Uterus (tissue), 4 donors: ENCODE measurements around the gene ACMSD. TPM values are rescaled to one million over a fixed set of nuclear protein-coding genes. Genes with fewer than 3 reads are reported as not detected.
"Not testable (repeated sequence)": the region's sequence is repeated elsewhere in the genome, so short reads cannot be mapped to it uniquely, and the experiment has no call there.

ENCODE experiments used
- DNase-seq, 2 donors: peaks; one replicate each; pipeline ENCODE4 v3.0.0-alpha.2; 2019 to 2020
- H3K27ac ChIP-seq, 2 donors: fragments of 200-600 bp; sonication (generic); 1 replicate in 1 of 2; 2 replicates in 1 of 2; pipeline ENCODE4 v1.5.1; 2016 to 2018
- H3K27me3 ChIP-seq, 2 donors: fragments of 200-600 bp; sonication (generic); one replicate each; pipeline ENCODE4 v1.5.1; 2018 to 2019; ENCODE audit warnings: control low read depth in 1 of 2
- H3K36me3 ChIP-seq, 2 donors: fragments of 200-600 bp; sonication (generic); one replicate each; pipeline ENCODE4 v1.5.1; 2019; ENCODE audit warnings: control low read depth in 1 of 2
- H3K4me1 ChIP-seq, 2 donors: fragments of 200-600 bp; sonication (generic); one replicate each; pipeline ENCODE4 v1.5.1; 2018 to 2019; ENCODE audit warnings: control low read depth in 1 of 2
- H3K4me3 ChIP-seq, 2 donors: fragments of 200-600 bp; sonication (generic); 1 replicate in 1 of 2; 2 replicates in 1 of 2; pipeline ENCODE4 v1.5.1; 2018 to 2019; ENCODE audit warnings: mild to moderate bottlenecking in 1 of 2
- H3K9me3 ChIP-seq, 2 donors: fragments of 200-600 bp; sonication (generic); one replicate each; pipeline ENCODE4 v1.5.1; 2019; ENCODE audit warnings: control low read depth in 1 of 2
- POLR2A ChIP-seq, 2 donors: fragments of 450-650 bp; IDR thresholded peaks; one replicate each; pipeline ENCODE4 v1.6.1; 2016; ENCODE audit warnings: antibody characterized with exemption in 2 of 2, mild to moderate bottlenecking in 1 of 2, moderate library complexity in 1 of 2
- intact Hi-C: fragments of 100-400 bp; cut with DNase I; formaldehyde crosslinking; loops from one replicate; pipeline ENCODE4 v1.15.1; 2023; ENCODE audit warnings: low total_unique reads
- total RNA-seq, 4 donors: library from RNA; depleted of rRNA in 3 of 4; stranded (reverse); fragments of >200 nt in 3 of 4; gene quantifications; one replicate each; pipeline versions ENCODE4 v1.1.0 to v1.2.4, GENCODE V29; 2014 to 2023
- TF ChIP-seq, protein P1 (sequence below), 4 experiments: fragments of 200-600 bp in 2 of 4; fragments of 450-650 bp in 2 of 4; sonication (generic) in 2 of 4; IDR thresholded peaks; one replicate each; pipeline ENCODE4 v1.5.1; 2016 to 2019; ENCODE audit warnings: antibody characterized with exemption in 4 of 4, mild to moderate bottlenecking in 2 of 4, moderate library complexity in 1 of 4
- donor health status: DM: yes; HTN: yes; CAD: no.

Gene ACMSD
- total RNA-seq, 4 donors from 2014 or later: not detected

DNA sequence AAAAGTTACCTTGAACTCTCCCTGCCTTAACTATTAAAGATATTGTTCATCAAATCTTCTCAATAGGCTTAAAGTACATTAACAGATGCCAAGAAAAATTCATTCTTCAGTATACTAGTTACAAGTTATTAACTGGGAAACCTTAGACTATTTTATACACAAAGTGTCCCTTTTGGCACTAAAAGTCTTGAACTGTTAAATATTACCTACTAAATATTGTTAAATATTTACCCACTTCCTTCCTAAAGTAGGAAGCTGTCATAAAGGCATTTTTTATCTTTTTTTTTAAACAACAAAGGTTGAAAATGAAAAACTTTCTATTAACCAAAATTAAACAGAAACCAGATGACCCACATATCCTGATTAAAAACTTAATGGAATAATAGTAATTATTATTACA, 60.8 kb downstream of the ACMSD start:
- no peak for DNase-seq
- no peak overlapping the region for H3K27ac ChIP-seq
- H3K4me1 ChIP-seq: no peaks in the 10 kb centered on the region
- no peak overlapping the region for H3K4me3 ChIP-seq
- TF ChIP-seq, protein P1, sequence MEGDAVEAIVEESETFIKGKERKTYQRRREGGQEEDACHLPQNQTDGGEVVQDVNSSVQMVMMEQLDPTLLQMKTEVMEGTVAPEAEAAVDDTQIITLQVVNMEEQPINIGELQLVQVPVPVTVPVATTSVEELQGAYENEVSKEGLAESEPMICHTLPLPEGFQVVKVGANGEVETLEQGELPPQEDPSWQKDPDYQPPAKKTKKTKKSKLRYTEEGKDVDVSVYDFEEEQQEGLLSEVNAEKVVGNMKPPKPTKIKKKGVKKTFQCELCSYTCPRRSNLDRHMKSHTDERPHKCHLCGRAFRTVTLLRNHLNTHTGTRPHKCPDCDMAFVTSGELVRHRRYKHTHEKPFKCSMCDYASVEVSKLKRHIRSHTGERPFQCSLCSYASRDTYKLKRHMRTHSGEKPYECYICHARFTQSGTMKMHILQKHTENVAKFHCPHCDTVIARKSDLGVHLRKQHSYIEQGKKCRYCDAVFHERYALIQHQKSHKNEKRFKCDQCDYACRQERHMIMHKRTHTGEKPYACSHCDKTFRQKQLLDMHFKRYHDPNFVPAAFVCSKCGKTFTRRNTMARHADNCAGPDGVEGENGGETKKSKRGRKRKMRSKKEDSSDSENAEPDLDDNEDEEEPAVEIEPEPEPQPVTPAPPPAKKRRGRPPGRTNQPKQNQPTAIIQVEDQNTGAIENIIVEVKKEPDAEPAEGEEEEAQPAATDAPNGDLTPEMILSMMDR (IDR thresholded peaks at IDR 0.05): no peak
- H3K36me3 ChIP-seq: no peaks in the 10 kb centered on the region
- intact Hi-C loops: no loop called here
- H3K9me3 ChIP-seq: no peaks in the 10 kb centered on the region
- no peaks in the 10 kb centered on the region for H3K27me3 ChIP-seq

DNA sequence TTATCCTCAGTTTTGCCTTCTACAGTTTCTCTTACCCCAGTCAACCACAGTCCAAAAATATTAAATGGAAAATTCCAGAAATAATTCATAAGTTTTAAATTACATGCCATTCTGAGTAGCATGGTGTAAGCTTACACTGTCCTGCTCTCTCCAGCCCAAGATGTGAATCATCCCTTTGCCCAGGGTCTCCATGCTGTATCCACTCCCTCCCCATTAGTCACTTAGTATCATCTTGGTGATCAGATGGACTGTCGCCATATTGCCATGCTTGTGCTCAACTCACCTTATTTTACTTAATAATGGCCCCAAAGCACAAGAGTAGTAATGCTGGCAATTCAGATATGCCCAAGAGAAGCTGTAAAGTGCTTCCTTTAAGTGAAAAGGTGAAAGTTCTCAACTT, 61.7 kb downstream of the ACMSD start:
- no peaks in the 10 kb centered on the region for H3K27me3 ChIP-seq
- no peak for DNase-seq
- no peak overlapping the region for H3K4me3 ChIP-seq
- no peaks in the 10 kb centered on the region for H3K9me3 ChIP-seq
- intact Hi-C loops: no loop called here
- H3K27ac ChIP-seq: no peak overlapping the region
- no peaks in the 10 kb centered on the region for H3K36me3 ChIP-seq
- TF ChIP-seq, protein P1 (IDR thresholded peaks at IDR 0.05): no peak
- no peak for TF ChIP-seq POLR2A (IDR thresholded peaks at IDR 0.05)
- no peaks in the 10 kb centered on the region for H3K4me1 ChIP-seq

DNA sequence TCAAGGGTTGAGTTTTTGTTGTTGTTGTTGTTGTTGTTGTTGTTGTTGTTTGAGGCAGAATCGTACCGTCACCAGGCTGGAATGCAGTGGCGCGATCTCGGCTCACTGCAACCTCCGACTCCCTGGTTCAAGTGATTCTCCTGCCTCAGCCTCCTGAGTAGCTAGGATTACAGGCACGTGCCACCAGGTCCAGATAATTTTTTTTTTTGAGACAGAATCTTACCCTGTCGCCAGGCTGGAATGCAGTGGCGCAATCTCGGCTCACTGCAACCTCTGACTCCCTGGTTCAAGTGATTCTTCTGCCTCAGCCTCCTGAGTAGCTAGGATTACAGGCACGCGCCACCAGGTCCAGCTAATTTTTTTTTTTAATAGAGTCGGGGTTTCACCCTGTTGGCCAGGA, 65.3 kb downstream of the ACMSD start:
- intact Hi-C loops, H3K36me3 ChIP-seq, H3K4me3 ChIP-seq, H3K27ac ChIP-seq, H3K4me1 ChIP-seq, H3K27me3 ChIP-seq, DNase-seq, H3K9me3 ChIP-seq: not testable (repeated sequence)

DNA sequence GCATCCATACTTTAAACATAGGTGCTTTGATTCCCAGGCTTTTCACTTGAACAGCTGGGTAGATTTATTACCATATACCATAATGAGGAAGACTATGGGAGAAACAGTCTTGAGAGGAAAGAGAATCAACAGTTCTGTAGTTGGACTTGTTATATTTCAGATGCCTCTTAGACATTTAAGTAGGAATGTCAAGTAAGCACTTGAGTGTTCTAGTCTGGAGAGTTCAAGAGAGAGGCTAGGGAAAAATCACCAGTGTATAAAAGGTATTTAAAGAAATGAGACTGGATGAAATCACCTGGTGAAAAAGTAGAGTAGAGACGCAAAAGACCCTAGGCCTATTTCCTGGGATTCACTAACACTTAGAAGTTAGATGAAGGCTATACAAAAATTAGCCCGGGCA, 66.8 kb downstream of the ACMSD start:
- Histone ChIP-seq H3K36me3 (no peaks in the 10 kb centered on the region), H3K4me3 (no peak overlapping the region), H3K27ac (no peak overlapping the region), H3K9me3 (no peaks in the 10 kb centered on the region), H3K4me1 (no peaks in the 10 kb centered on the region), H3K27me3 (no peaks in the 10 kb centered on the region)
- intact Hi-C loops: no loop called here
- DNase-seq: no peak
- no peak for TF ChIP-seq POLR2A (IDR thresholded peaks at IDR 0.05)
- TF ChIP-seq, protein P1 (IDR thresholded peaks at IDR 0.05): no peak

DNA sequence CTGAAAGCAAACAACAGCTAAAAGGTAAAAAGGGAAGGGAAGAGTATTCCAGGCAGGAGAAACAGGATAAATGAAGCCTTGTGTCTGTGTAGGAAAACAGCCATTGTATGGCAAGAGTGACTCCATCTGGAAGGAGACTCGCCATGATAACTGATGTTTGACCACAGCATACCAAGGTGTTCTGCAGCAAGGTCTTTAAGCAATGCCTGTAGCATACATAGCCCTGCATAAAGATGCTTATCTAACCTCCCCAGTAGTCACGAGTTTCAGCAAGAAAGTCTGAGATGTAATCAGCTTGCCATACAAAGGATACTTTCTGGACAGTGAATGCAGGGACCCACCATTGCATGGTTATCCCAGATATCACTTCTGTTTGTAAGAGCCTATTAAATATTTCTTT, 68.3 kb downstream of the ACMSD start:
- Histone ChIP-seq H3K27ac (no peak overlapping the region), H3K4me3 (no peak overlapping the region), H3K27me3 (no peaks in the 10 kb centered on the region), H3K36me3 (no peaks in the 10 kb centered on the region), H3K4me1 (no peaks in the 10 kb centered on the region), H3K9me3 (no peaks in the 10 kb centered on the region)
- intact Hi-C loops: no loop called here
- DNase-seq: no peak
- no peak for TF ChIP-seq POLR2A (IDR thresholded peaks at IDR 0.05)
- TF ChIP-seq, protein P1 (IDR thresholded peaks at IDR 0.05): no peak

DNA sequence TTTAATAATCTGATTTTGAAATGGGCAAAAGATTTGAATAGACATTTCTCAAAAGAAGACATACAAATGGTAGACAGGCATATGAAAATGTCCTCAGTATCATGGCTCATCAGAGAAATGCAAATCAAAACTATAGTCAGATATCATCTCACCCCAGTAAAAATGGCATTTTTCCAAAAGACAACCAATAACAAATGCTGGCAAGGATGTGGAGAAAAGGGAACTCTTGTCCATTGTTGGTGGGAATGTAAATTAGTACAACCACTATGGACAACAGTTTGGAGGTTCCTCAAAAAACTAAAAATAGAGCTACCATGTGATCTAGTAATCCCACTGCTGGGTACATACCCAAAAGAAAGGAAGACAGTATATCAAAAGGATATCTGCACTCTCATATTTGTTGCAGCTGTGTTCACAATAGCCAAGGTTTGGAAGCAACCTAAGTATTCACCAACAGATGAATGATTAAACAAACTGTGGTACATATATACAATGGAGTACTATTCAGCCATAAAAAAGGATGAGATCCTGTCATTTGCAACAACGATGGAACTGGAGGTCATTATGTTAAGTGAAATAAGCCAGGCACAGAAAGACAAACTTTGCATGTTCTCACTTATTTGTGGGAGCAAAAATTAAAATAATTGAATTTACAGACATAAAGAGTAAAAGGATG, 69.2 kb downstream of the ACMSD start:
- H3K27ac ChIP-seq, H3K27me3 ChIP-seq, H3K36me3 ChIP-seq, DNase-seq, H3K4me1 ChIP-seq, intact Hi-C loops, H3K4me3 ChIP-seq, H3K9me3 ChIP-seq: not testable (repeated sequence)
